Measurements from ENCODE around the gene PPP1CA.

The PPP1CA gene

DNA sequence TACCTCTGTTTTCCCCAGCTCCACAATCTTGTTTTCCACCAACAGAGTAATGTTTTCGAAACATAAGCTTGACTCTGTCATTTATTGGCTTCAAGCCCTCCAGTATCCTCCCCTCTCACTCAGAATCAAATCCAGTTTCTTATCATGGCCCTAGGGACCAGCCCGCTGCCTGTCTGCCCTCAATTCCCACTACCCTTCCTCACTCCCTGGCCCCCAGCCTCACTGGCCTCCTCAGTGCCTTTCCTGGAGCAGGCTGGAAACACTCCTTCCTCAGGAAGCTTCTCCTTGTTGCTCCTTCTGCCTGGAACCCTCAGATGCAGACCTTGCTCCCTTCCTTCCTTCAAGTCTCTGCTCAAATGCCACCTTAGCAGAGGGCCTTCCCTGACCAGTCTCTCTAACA lies 52.2 kb downstream of the PPP1CA start:
- no peak for DNase-seq

DNA sequence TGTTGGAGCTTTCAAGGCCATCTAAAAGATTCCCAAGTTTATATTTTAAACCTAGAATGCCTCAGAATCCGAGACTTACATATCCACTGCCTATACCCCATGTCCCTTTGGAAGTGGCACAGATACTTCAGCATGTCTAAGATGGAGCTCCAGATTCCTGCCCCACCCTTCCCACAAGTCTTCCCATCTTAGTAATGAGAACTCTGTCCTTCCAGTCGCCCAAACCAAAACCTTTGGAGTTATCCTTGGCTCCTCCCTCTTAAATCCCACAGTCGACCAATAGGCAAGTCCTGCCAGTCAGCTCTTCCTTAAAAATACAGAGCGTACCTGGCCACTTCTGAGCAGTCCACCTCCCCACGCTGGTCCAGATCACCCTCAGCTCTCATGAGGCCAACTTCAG lies 52.6 kb downstream of the PPP1CA start:
- no peak for DNase-seq
